ENCODE data around the gene POLG.

The POLG gene

GRCh38 chr15:89376388-89376787, 41.8 kb upstream of the POLG start:
- peaks cover 7% of the 10 kb centered on the region for H3K4me1 ChIP-seq (ENCODE audit: control insufficient read depth, insufficient read depth, low read length)
- H3K36me3 ChIP-seq (ENCODE audit: control insufficient read depth, insufficient read depth, low read length), result no peaks in the 10 kb centered on the region
- H3K9ac ChIP-seq (ENCODE audit: low read depth, low read length), result no peak overlapping the region
- H3K4me3 ChIP-seq (ENCODE audit: low read depth, low read length), result peak overlapping the region; percentile 0
- H3K9me3 ChIP-seq (ENCODE audit: control insufficient read depth, insufficient read depth, low read length), result no peaks in the 10 kb centered on the region
- peaks cover 99% of the 10 kb centered on the region for H3K27me3 ChIP-seq (ENCODE audit: control insufficient read depth, insufficient read depth, low read length)

- no peaks in the 10 kb centered on the region for H3K9me3 ChIP-seq (ENCODE audit: control insufficient read depth, insufficient read depth, low read length)
- peaks cover 99% of the 10 kb centered on the region for H3K27me3 ChIP-seq (ENCODE audit: control insufficient read depth, insufficient read depth, low read length)
- H3K9ac ChIP-seq (ENCODE audit: low read depth, low read length), result no peak overlapping the region
- H3K4me3 ChIP-seq (ENCODE audit: low read depth, low read length), result peak overlapping the region; percentile 5
- no peaks in the 10 kb centered on the region for H3K36me3 ChIP-seq (ENCODE audit: control insufficient read depth, insufficient read depth, low read length)
- H3K4me1 ChIP-seq (ENCODE audit: control insufficient read depth, insufficient read depth, low read length), result peaks cover 8% of the 10 kb centered on the region
Measured at GRCh38 chr15:89375093-89376005, 40.7 kb upstream of the POLG start.

GRCh38 chr15:89374086-89374981, 39.7 kb upstream of the POLG start:
- Histone ChIP-seq H3K36me3 (ENCODE audit: control insufficient read depth, insufficient read depth, low read length) (no peaks in the 10 kb centered on the region), H3K4me1 (ENCODE audit: control insufficient read depth, insufficient read depth, low read length) (peaks cover 13% of the 10 kb centered on the region), H3K9me3 (ENCODE audit: control insufficient read depth, insufficient read depth, low read length) (no peaks in the 10 kb centered on the region), H3K27me3 (ENCODE audit: control insufficient read depth, insufficient read depth, low read length) (peaks cover 99% of the 10 kb centered on the region), H3K9ac (ENCODE audit: low read depth, low read length) (no peak overlapping the region), H3K4me3 (ENCODE audit: low read depth, low read length) (no peak overlapping the region)

- peaks cover 16% of the 10 kb centered on the region for H3K4me1 ChIP-seq (ENCODE audit: control insufficient read depth, insufficient read depth, low read length)
Measured at GRCh38 chr15:89372069-89372935, 37.7 kb upstream of the POLG start.

GRCh38 chr15:89371228-89372044, 36.8 kb upstream of the POLG start:
- H3K36me3 ChIP-seq (ENCODE audit: control insufficient read depth, insufficient read depth, low read length), result no peaks in the 10 kb centered on the region
- H3K9ac ChIP-seq (ENCODE audit: low read depth, low read length), result no peak overlapping the region
- H3K4me3 ChIP-seq (ENCODE audit: low read depth, low read length), result peak overlapping the region; percentile 32
- H3K27me3 ChIP-seq (ENCODE audit: control insufficient read depth, insufficient read depth, low read length), result peaks cover 99% of the 10 kb centered on the region
- H3K9me3 ChIP-seq (ENCODE audit: control insufficient read depth, insufficient read depth, low read length), result peaks cover 3% of the 10 kb centered on the region
- peaks cover 18% of the 10 kb centered on the region for H3K4me1 ChIP-seq (ENCODE audit: control insufficient read depth, insufficient read depth, low read length)

More at GRCh38 chr15:89372069-89372935, 37.7 kb upstream of the POLG start:
- Histone ChIP-seq H3K4me3 (ENCODE audit: low read depth, low read length) (peak overlapping the region; percentile 6), H3K36me3 (ENCODE audit: control insufficient read depth, insufficient read depth, low read length) (no peaks in the 10 kb centered on the region), H3K9me3 (ENCODE audit: control insufficient read depth, insufficient read depth, low read length) (peaks cover under 1% of the 10 kb centered on the region), H3K9ac (ENCODE audit: low read depth, low read length) (no peak overlapping the region), H3K27me3 (ENCODE audit: control insufficient read depth, insufficient read depth, low read length) (peaks cover 99% of the 10 kb centered on the region)

GRCh38 chr15:89370978-89371227, 36.3 kb upstream of the POLG start:
- peak overlapping the region; percentile 32 for H3K4me3 ChIP-seq (ENCODE audit: low read depth, low read length)
- H3K9ac ChIP-seq (ENCODE audit: low read depth, low read length), result no peak overlapping the region

GRCh38 chr15:89370120-89370977, 35.7 kb upstream of the POLG start:
- no peaks in the 10 kb centered on the region for H3K36me3 ChIP-seq (ENCODE audit: control insufficient read depth, insufficient read depth, low read length)
- H3K4me3 ChIP-seq (ENCODE audit: low read depth, low read length), result peak overlapping the region; percentile 32
- H3K9me3 ChIP-seq (ENCODE audit: control insufficient read depth, insufficient read depth, low read length), result peaks cover 3% of the 10 kb centered on the region
- H3K9ac ChIP-seq (ENCODE audit: low read depth, low read length), result no peak overlapping the region
- peaks cover 18% of the 10 kb centered on the region for H3K4me1 ChIP-seq (ENCODE audit: control insufficient read depth, insufficient read depth, low read length)
- peaks cover 100% of the 10 kb centered on the region for H3K27me3 ChIP-seq (ENCODE audit: control insufficient read depth, insufficient read depth, low read length)

More at GRCh38 chr15:89370978-89371227, 36.3 kb upstream of the POLG start:
- H3K4me1 ChIP-seq (ENCODE audit: control insufficient read depth, insufficient read depth, low read length), result peaks cover 18% of the 10 kb centered on the region
- H3K27me3 ChIP-seq (ENCODE audit: control insufficient read depth, insufficient read depth, low read length), result peaks cover 100% of the 10 kb centered on the region
- H3K36me3 ChIP-seq (ENCODE audit: control insufficient read depth, insufficient read depth, low read length), result no peaks in the 10 kb centered on the region
- H3K9me3 ChIP-seq (ENCODE audit: control insufficient read depth, insufficient read depth, low read length), result peaks cover 3% of the 10 kb centered on the region

- no peaks in the 10 kb centered on the region for H3K36me3 ChIP-seq (ENCODE audit: control insufficient read depth, insufficient read depth, low read length)
- no peak overlapping the region for H3K9ac ChIP-seq (ENCODE audit: low read depth, low read length)
- peaks cover 3% of the 10 kb centered on the region for H3K9me3 ChIP-seq (ENCODE audit: control insufficient read depth, insufficient read depth, low read length)
- H3K27me3 ChIP-seq (ENCODE audit: control insufficient read depth, insufficient read depth, low read length), result peaks cover 100% of the 10 kb centered on the region
- peak overlapping the region; percentile 1 for H3K4me3 ChIP-seq (ENCODE audit: low read depth, low read length)
- H3K4me1 ChIP-seq (ENCODE audit: control insufficient read depth, insufficient read depth, low read length), result peaks cover 15% of the 10 kb centered on the region
Measured at GRCh38 chr15:89369341-89369947, 34.8 kb upstream of the POLG start.

- Histone ChIP-seq H3K36me3 (ENCODE audit: control insufficient read depth, insufficient read depth, low read length) (no peaks in the 10 kb centered on the region), H3K4me3 (ENCODE audit: low read depth, low read length) (peak overlapping the region; percentile 13), H3K27me3 (ENCODE audit: control insufficient read depth, insufficient read depth, low read length) (peaks cover 100% of the 10 kb centered on the region)
Measured at GRCh38 chr15:89368566-89369223, 34.1 kb upstream of the POLG start.

More at GRCh38 chr15:89368566-89369223, 34.1 kb upstream of the POLG start:
- H3K9ac ChIP-seq (ENCODE audit: low read depth, low read length), result no peak overlapping the region
- H3K4me1 ChIP-seq (ENCODE audit: control insufficient read depth, insufficient read depth, low read length), result peaks cover 11% of the 10 kb centered on the region
- peaks cover 3% of the 10 kb centered on the region for H3K9me3 ChIP-seq (ENCODE audit: control insufficient read depth, insufficient read depth, low read length)
